Panc1 (cell line): ENCODE measurements around the gene AGRN. TPM values are rescaled to one million over a fixed set of nuclear protein-coding genes. Genes with fewer than 3 reads are reported as not detected.
"Not testable (repeated sequence)": the region's sequence is repeated elsewhere in the genome, so short reads cannot be mapped to it uniquely, and the experiment has no call there.

Experiments used
- ATAC-seq: fragments of 200-7000 bp; cut with Tn5 transposase; 2 replicates; pipeline ENCODE4 v1.9.1; 2020; ENCODE audit warnings: mild to moderate bottlenecking, moderate library complexity
- BruUV-seq: library from RNA; stranded (reverse); fragments of 400-500 nt; replicated peaks from 2 replicates; lab custom pipeline; 2021; lab: Mats Ljungman, UMichigan
- CTCF ChIA-PET: fragments of 300-600 bp; sonication (Branson Sonifier 250); formaldehyde crosslinking; loops from one replicate; lab custom pipeline; 2022; ENCODE audit warnings: antibody characterized with exemption; lab: Charles Lee
- POLR2A ChIA-PET: fragments of 300-600 bp; sonication (Branson Sonifier 250); formaldehyde crosslinking; loops from one replicate; lab custom pipeline; 2022; ENCODE audit warnings: antibody characterized with exemption; lab: Charles Lee
- DNase-seq: peaks from one replicate; pipeline ENCODE4 v3.0.0-alpha.2; 2010; ENCODE audit warnings: low read depth, low spot score
- H3K27ac ChIP-seq: 2 replicates; pipeline ENCODE4 v1.5.1; 2011; ENCODE audit warnings: mild to moderate bottlenecking, low read length, inconsistent platforms
- H3K27me3 ChIP-seq: fragments of 200-500 bp; sonication (Bioruptor generic); 2 replicates; pipeline ENCODE4 v1.6.0; 2014; ENCODE audit warnings: low read length, inconsistent platforms; ENCODE audit not compliant: control insufficient read depth, insufficient read depth
- H3K36me3 ChIP-seq: fragments of 200-500 bp; sonication (Bioruptor generic); 2 replicates; pipeline ENCODE4 v1.5.1; 2014; ENCODE audit warnings: inconsistent platforms, mild to moderate bottlenecking, low read length, moderate library complexity; ENCODE audit not compliant: control insufficient read depth, insufficient read depth
- H3K4me1 ChIP-seq: 2 replicates; pipeline ENCODE4 v1.5.1; 2011; ENCODE audit warnings: inconsistent platforms, mild to moderate bottlenecking, low read length, moderate library complexity; ENCODE audit not compliant: control insufficient read depth, insufficient read depth
- H3K4me3 ChIP-seq, 2 experiments: 2 replicates each; pipeline ENCODE4 v1.5.1; 2011 to 2012; ENCODE audit warnings: low read depth in 2 of 2, low read length in 2 of 2, mild to moderate bottlenecking in 2 of 2, inconsistent platforms in 1 of 2, moderate library complexity in 1 of 2
- H3K9me3 ChIP-seq: fragments of 200-500 bp; sonication (Bioruptor generic); 2 replicates; pipeline ENCODE4 v1.5.1; 2014; ENCODE audit warnings: low read depth, mild to moderate bottlenecking, inconsistent platforms, low read length, moderate library complexity; ENCODE audit not compliant: control insufficient read depth, insufficient read depth
- POLR2AphosphoS5 ChIP-seq: IDR thresholded peaks from 2 replicates; pipeline ENCODE4 v1.6.1; 2012; ENCODE audit warnings: mild to moderate bottlenecking, low read depth, low read length, moderate library complexity
- SIN3A ChIP-seq: IDR thresholded peaks from 2 replicates; pipeline ENCODE4 v1.6.1; 2012; ENCODE audit warnings: low read depth, mild to moderate bottlenecking, low read length, moderate library complexity, borderline replicate concordance; ENCODE audit not compliant: insufficient read depth
- TCF7L2 ChIP-seq: IDR thresholded peaks from 2 replicates; pipeline ENCODE4 v1.6.1; 2011; ENCODE audit warnings: mild to moderate bottlenecking, low read depth, low read length, inconsistent platforms
- in situ Hi-C: cut with HindIII; loops from 2 replicates; pipeline ENCODE4 v1.10.0; 2016; ENCODE audit warnings: low sequenced_read_pairs, low pct_unique_long_range_greater_than_20kb
- intact Hi-C: fragments of 100-400 bp; cut with micrococcal nuclease; formaldehyde crosslinking; loops from one replicate; pipeline ENCODE4 v1.10.0; 2022; ENCODE audit not compliant: unreplicated experiment
- total RNA-seq: library from RNA; stranded (reverse); gene quantifications from one replicate; pipeline ENCODE4 v1.2.1, GENCODE V29; 2021; ENCODE audit not compliant: unreplicated experiment
- TF ChIP-seq, protein P1 (sequence below): fragments of 450-650 bp; IDR thresholded peaks from 2 replicates; pipeline ENCODE4 v1.5.1; 2017; ENCODE audit warnings: mild to moderate bottlenecking
- TF ChIP-seq, protein P2 (sequence below), 2 experiments: IDR thresholded peaks; 2 replicates each; pipeline ENCODE4 v1.6.1; 2011 to 2012; ENCODE audit warnings: low read depth in 2 of 2, control low read depth in 1 of 2, low read length in 1 of 2, mild to moderate bottlenecking in 1 of 2, moderate library complexity in 1 of 2; ENCODE audit not compliant: insufficient read depth in 1 of 2

Gene AGRN
- total RNA-seq, 1 experiment from 2014 or later = 153 TPM

DNA sequence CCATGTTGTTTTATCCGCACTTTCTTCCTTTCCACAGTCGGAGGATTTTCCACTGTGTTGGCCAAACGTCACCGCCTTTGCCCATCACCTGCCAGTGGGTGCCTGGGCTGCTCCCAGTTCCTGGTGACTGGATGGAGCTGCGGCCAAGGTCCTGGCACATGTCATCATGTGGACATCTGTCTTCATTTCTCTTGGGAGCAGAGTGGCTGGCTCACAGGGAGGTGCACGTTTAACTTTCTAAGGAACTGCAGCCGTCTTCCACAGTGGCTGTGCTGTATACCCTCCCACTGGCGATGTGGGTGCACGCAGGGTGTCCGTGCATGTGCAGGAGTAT is 73.7 kb downstream of the AGRN start:
- in situ Hi-C loops = no loop called here

DNA sequence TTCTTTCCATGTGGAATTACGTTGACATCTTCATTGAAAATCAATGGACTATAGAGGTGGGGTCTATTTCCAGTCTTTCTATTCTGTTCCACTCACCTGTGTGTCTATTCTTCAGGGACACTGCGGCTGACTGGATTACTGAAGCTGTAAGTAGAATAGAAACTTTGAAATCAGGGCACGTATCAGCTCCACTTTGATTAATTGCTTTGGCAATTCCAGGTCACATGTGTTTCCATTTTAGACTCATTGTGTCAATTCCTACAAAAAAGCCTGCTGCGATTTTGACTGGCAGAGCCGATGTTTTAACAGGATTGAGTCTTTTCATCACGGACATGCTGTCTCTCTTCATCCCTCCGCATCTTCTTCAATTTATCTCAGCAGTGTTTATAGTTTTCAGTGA is 75.1 kb downstream of the AGRN start:
- Histone ChIP-seq H3K27me3 (no peaks in the 10 kb centered on the region), H3K4me3 (no peak overlapping the region), H3K36me3 (no peaks in the 10 kb centered on the region), H3K4me1 (no peaks in the 10 kb centered on the region), H3K9me3 (no peaks in the 10 kb centered on the region; the same call in 1 of the 2 replicates), H3K27ac (no peak overlapping the region)
- DNase-seq (no peak), ATAC-seq (no peak)
- in situ Hi-C loops (no loop called here), intact Hi-C loops (no loop called here)
- CTCF ChIA-PET = no interaction called here
- BruUV-seq = no TSS peak
- no peak for TF ChIP-seq SIN3A
- TF ChIP-seq TCF7L2 = no peak
- TF ChIP-seq, protein P1, sequence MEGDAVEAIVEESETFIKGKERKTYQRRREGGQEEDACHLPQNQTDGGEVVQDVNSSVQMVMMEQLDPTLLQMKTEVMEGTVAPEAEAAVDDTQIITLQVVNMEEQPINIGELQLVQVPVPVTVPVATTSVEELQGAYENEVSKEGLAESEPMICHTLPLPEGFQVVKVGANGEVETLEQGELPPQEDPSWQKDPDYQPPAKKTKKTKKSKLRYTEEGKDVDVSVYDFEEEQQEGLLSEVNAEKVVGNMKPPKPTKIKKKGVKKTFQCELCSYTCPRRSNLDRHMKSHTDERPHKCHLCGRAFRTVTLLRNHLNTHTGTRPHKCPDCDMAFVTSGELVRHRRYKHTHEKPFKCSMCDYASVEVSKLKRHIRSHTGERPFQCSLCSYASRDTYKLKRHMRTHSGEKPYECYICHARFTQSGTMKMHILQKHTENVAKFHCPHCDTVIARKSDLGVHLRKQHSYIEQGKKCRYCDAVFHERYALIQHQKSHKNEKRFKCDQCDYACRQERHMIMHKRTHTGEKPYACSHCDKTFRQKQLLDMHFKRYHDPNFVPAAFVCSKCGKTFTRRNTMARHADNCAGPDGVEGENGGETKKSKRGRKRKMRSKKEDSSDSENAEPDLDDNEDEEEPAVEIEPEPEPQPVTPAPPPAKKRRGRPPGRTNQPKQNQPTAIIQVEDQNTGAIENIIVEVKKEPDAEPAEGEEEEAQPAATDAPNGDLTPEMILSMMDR = no peak
- TF ChIP-seq POLR2AphosphoS5 = no peak
- TF ChIP-seq, protein P2, sequence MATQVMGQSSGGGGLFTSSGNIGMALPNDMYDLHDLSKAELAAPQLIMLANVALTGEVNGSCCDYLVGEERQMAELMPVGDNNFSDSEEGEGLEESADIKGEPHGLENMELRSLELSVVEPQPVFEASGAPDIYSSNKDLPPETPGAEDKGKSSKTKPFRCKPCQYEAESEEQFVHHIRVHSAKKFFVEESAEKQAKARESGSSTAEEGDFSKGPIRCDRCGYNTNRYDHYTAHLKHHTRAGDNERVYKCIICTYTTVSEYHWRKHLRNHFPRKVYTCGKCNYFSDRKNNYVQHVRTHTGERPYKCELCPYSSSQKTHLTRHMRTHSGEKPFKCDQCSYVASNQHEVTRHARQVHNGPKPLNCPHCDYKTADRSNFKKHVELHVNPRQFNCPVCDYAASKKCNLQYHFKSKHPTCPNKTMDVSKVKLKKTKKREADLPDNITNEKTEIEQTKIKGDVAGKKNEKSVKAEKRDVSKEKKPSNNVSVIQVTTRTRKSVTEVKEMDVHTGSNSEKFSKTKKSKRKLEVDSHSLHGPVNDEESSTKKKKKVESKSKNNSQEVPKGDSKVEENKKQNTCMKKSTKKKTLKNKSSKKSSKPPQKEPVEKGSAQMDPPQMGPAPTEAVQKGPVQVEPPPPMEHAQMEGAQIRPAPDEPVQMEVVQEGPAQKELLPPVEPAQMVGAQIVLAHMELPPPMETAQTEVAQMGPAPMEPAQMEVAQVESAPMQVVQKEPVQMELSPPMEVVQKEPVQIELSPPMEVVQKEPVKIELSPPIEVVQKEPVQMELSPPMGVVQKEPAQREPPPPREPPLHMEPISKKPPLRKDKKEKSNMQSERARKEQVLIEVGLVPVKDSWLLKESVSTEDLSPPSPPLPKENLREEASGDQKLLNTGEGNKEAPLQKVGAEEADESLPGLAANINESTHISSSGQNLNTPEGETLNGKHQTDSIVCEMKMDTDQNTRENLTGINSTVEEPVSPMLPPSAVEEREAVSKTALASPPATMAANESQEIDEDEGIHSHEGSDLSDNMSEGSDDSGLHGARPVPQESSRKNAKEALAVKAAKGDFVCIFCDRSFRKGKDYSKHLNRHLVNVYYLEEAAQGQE (IDR thresholded peaks at IDR 0.05; ENCODE audit: insufficient read depth in 1 of 2, low read depth in 2 of 2, low read length in 1 of 2) = no peak
- POLR2A ChIA-PET = no interaction called here

More for the DNA sequence above, 73.7 kb downstream of the AGRN start:
- no peaks in the 10 kb centered on the region for H3K4me1 ChIP-seq
- DNase-seq (no peak), ATAC-seq (no peak)
- no peaks in the 10 kb centered on the region for H3K9me3 ChIP-seq
- H3K36me3 ChIP-seq = no peaks in the 10 kb centered on the region
- BruUV-seq = no TSS peak
- ChIA-PET POLR2A (no interaction called here), CTCF (no interaction called here)
- H3K27ac ChIP-seq = no peak overlapping the region
- intact Hi-C loops = no loop called here
- H3K27me3 ChIP-seq = no peaks in the 10 kb centered on the region
- TF ChIP-seq SIN3A (no peak), POLR2AphosphoS5 (no peak)
- TF ChIP-seq, protein P2 (IDR thresholded peaks at IDR 0.05; ENCODE audit: insufficient read depth in 1 of 2, low read depth in 2 of 2, low read length in 1 of 2) = no peak
- TF ChIP-seq, protein P1 = no peak
- H3K4me3 ChIP-seq = no peak overlapping the region

DNA sequence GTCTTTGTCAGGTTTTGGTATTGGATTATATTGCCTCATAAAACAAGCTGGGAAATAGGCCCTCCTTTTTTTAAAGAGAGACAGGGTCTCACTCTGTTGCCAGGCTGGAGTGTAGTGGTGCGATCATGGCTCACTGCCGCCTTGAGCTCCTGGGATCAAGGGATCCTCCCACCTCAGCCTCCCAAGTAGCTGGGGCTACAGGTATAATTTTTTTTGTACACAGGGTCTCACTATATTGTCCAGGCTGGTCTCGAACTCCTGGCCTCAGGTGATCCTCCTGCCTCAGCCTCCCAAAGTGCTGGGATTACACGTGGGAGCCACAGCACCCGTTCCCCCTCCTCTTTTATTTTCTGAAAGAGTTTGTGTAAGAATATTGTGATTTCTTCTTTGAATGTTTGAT is 76.2 kb downstream of the AGRN start:
- H3K4me1 ChIP-seq, H3K9me3 ChIP-seq, H3K36me3 ChIP-seq, DNase-seq, in situ Hi-C loops, CTCF ChIA-PET, BruUV-seq, H3K27ac ChIP-seq, H3K27me3 ChIP-seq, H3K4me3 ChIP-seq, ATAC-seq, intact Hi-C loops: not testable (repeated sequence)
- POLR2A ChIA-PET = interaction anchor here (0.5 kb wide), 1 partner anchor 9 kb away, joined by 3 read pairs; no protein-coding TSS in a partner anchor
